Suppressor macrophage (primary cell): Measurements from ENCODE around the gene CA5B.
"Not testable (repeated sequence)": the region's sequence is repeated elsewhere in the genome, so short reads cannot be mapped to it uniquely, and the experiment has no call there.

Source experiments
- DNase-seq, 4 experiments: peaks; one replicate each; pipeline ENCODE4 v3.0.0-alpha.2; 2020 to 2022

CA5B gene

GRCh38 chrX:15814771-15815365 lies 76.8 kb downstream of the CA5B start:
- DNase-seq, result peak in 3 of 4 experiments; percentile 20 to 28 (median 21)

GRCh38 chrX:15815779-15816437 lies 77.8 kb downstream of the CA5B start:
- DNase-seq, result peak in 3 of 4 experiments; percentile 26 to 35 (median 27)

- no peak for DNase-seq
Measured at GRCh38 chrX:15816438-15816809, 78.4 kb downstream of the CA5B start.

GRCh38 chrX:15816886-15817285 lies 78.8 kb downstream of the CA5B start:
- peak; percentile 15 to 42 (median 32) for DNase-seq

- DNase-seq, result no peak
Measured at GRCh38 chrX:15820106-15821073, 82.3 kb downstream of the CA5B start.

- no peak for DNase-seq
Measured at GRCh38 chrX:15822922-15823321, 84.9 kb downstream of the CA5B start.

GRCh38 chrX:15825936-15826335 lies 87.9 kb downstream of the CA5B start:
- no peak for DNase-seq

- no peak for DNase-seq
Measured at GRCh38 chrX:15829217-15829616, 91.1 kb downstream of the CA5B start.

GRCh38 chrX:15831347-15831746 lies 93.3 kb downstream of the CA5B start:
- not testable (repeated sequence) for DNase-seq

- peak; percentile 8 to 53 (median 28) for DNase-seq
Measured at GRCh38 chrX:15834053-15834452, 96.0 kb downstream of the CA5B start.

GRCh38 chrX:15834827-15835595 lies 96.9 kb downstream of the CA5B start:
- no peak for DNase-seq
